HT-29 (cell line): ENCODE measurements around the gene OR6C4. TPM values are rescaled to one million over a fixed set of nuclear protein-coding genes. Genes with fewer than 3 reads are reported as not detected.
"Not testable (repeated sequence)": the region's sequence is repeated elsewhere in the genome, so short reads cannot be mapped to it uniquely, and the experiment has no call there.

ENCODE experiments used
- DNase-seq: peaks from one replicate; pipeline ENCODE4 v3.0.0-alpha.2; 2015; ENCODE audit warnings: low spot score
- total RNA-seq: library from RNA; depleted of rRNA; stranded (reverse); fragments of >200 nt; shearing (Covaris generic); gene quantifications from 2 replicates; pipeline ENCODE4 v1.2.3, GENCODE V29; 2014; rRNA removed

Gene OR6C4
- not detected in 2 replicates for total RNA-seq

GRCh38 chr12:55549302-55549701 lies at the start of gene OR6C4:
Gene OR6C4 (plus strand): TSS chr12:55549602. CDS start chr12:55551227, 1,625 bp downstream.
- DNase-seq = no peak

GRCh38 chr12:55499810-55500252 lies 49.6 kb upstream of the OR6C4 start:
- no peak for DNase-seq

DNA sequence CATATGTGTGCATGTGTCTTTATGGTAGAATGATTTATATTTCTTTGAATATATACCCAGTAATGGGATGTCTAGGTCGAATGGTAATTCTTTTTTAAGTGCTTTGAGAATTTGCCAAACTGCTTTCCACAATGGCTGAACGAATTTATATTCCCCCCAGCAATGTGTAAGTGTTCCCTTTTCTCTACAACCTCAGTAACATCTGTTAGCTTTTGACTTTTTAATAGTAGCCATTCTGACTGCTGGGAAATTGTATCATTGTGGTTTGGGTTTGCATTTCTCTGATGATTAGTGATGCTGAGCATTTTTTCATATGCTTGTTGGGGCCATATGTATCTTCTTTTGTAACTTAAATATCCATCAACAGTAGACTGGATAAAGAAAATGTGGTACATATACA lies 47.8 kb upstream of the OR6C4 start:
- DNase-seq = no peak

DNA sequence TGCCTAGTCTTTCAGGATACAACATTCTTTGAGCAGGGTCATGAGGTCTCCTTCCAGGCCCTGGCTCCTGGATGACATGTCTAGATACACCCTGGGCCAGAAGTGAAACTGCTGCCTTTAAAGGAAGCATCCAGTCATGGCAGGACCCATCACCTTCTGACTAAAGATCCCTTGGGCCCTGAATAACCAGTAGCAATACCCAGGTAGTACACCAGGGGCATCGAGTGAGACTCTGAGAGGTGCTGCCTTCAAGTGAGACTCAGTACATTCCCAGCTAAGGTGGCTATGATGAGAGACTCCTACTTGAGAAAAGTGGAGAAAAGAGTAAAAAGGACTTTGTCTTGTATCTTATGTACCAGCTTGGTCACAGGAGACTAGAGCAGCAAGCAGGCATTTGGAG lies 33.7 kb upstream of the OR6C4 start:
- peak; percentile 20 for DNase-seq

GRCh38 chr12:55516391-55516790 lies 33.0 kb upstream of the OR6C4 start:
- DNase-seq = no peak

GRCh38 chr12:55548235-55548634 lies 1.2 kb upstream of the OR6C4 start:
- not testable (repeated sequence) for DNase-seq

- no peak for DNase-seq
Measured at GRCh38 chr12:55548756-55549155, 646 bp upstream of the OR6C4 start.

- DNase-seq = no peak
Measured at GRCh38 chr12:55554296-55554695, 4.9 kb downstream of the OR6C4 start.

- not testable (repeated sequence) for DNase-seq
Measured at GRCh38 chr12:55570060-55570459, 20.7 kb downstream of the OR6C4 start.

- not testable (repeated sequence) for DNase-seq
Measured at GRCh38 chr12:55570689-55571088, 21.3 kb downstream of the OR6C4 start.

DNA sequence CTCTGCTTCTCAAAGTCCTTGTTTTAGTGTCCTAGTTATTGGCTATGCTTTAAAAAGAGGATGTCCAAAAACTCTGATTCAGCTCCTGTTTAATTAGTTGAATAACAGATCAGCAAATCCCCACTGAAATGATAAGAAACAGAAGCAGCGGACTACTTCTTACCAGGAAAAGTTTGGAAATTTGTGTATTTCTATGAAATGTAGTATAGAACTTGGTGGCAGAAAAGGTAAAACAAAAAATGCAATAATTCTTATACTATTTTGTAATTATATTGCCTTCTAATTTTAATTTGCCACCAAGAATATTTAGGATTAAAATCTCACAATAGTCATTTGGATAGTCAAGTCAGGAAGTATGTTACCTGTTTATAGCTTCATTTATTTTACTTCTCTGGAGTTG lies 22.8 kb downstream of the OR6C4 start, which contains the start of gene OR2AP1:
TSS of gene OR2AP1 (plus strand) at position 301 of the 400 bp plus-strand sequence. CDS start 1,947 bp downstream, outside the sequence.
- no peak for DNase-seq

DNA sequence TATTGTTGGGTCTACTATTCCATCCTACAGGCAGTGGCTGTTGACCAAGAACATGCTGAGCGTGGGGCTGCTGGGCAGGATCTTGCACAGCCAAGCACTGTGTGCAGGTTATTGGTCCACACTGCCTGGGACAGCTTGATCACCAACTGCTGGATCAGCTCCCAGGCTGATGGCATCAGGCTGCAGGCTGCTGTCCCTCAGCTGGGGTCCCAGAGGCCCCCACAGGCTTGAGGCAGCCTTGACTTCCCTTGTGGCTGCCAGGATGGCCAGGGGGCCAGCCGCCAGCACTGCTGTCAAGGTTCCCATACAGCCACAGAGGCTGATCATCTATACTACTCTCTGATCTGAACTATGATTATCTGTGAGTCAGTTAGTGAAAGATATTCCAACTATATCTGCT lies 32.7 kb downstream of the OR6C4 start:
- no peak for DNase-seq

- no peak for DNase-seq
Measured at GRCh38 chr12:55585817-55586216, 36.4 kb downstream of the OR6C4 start.

DNA sequence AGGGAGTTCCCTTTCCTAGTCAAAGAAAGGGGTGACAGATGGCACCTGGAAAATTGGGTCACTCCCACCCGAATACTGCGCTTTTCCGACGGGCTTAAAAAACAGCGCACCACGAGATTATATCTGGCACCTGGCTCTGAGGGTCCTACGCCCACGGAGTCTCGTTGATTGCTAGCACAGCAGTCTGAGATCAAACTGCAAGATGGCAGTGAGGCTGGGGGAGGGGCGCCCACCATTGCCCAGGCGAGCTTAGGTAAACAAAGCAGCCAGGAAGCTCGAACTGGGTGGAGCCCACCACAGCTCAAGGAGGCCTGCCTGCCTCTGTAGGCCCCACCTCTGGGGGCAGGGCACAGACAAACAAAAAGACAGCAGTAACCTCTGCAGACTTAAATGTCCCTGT lies 40.8 kb downstream of the OR6C4 start:
- not testable (repeated sequence) for DNase-seq

Other genes with a start within 250 kb of the OR6C4 start
- gene OR6C1, start 235.3 kb upstream of the OR6C4 start, total RNA-seq = not detected in 2 replicates
- not detected in 2 replicates for gene OR6C3, start 218.9 kb upstream of the OR6C4 start, total RNA-seq
- gene OR6C75, start 186.6 kb upstream of the OR6C4 start, total RNA-seq = not detected in 2 replicates
- not detected in 2 replicates for gene OR6C65, start 149.1 kb upstream of the OR6C4 start, total RNA-seq
- gene OR6C76, start 123.3 kb upstream of the OR6C4 start, total RNA-seq = not detected in 2 replicates
- not detected in 2 replicates for gene OR6C2, start 105.5 kb upstream of the OR6C4 start, total RNA-seq
- not detected in 2 replicates for gene OR6C70, start 79.5 kb upstream of the OR6C4 start, total RNA-seq
- gene OR6C68, start 57.2 kb upstream of the OR6C4 start, total RNA-seq = not detected in 2 replicates
- gene OR2AP1, start 22.9 kb downstream of the OR6C4 start, total RNA-seq = not detected in 2 replicates
- not detected in 2 replicates for gene OR10P1, start 87.3 kb downstream of the OR6C4 start, total RNA-seq
- 4.6 and 4.7 TPM in 2 replicates for gene ITGA7, start 158.3 kb downstream of the OR6C4 start, total RNA-seq
- gene BLOC1S1, start 166.4 kb downstream of the OR6C4 start, total RNA-seq = 165 and 169 TPM in 2 replicates
- 5.3 and 5.7 TPM in 2 replicates for gene RDH5, start 170.8 kb downstream of the OR6C4 start, total RNA-seq
- gene CD63, start 179.4 kb downstream of the OR6C4 start, total RNA-seq = 867 and 895 TPM in 2 replicates
- gene GDF11, start 193.5 kb downstream of the OR6C4 start, total RNA-seq = 2.0 and 3.8 TPM in 2 replicates